ENCODE results near the gene FAM76A. TPM values are rescaled to one million over a fixed set of nuclear protein-coding genes. Genes with fewer than 3 reads are reported as not detected.

The FAM76A gene
- total RNA-seq, 1 experiment from 2014 or later: 10.7 TPM

DNA sequence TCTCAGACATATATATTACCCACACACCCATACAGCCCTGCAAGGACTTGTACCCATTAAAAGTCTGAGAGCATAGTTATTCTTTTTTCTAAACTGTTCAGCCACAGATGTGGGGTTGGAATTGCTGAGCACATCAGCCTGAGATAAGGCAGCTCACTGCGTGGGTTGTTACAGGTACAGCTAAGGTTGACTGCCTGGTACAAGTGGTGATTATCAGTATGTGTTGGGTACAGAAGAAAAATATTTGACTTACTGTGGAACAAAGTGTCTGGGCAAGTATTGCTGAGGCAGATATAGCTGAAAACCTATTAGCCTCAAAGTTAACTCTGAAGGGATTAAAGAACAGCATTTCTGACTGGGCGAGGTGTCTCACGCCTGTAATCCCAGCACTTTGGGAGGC, 52.3 kb downstream of the FAM76A start:
- Mint-ChIP-seq H3K9me3 (ENCODE audit: low read depth, unreplicated experiment) (no peaks in the 10 kb centered on the region), H3K4me3 (ENCODE audit: low read depth, unreplicated experiment) (no peak overlapping the region), H3K36me3 (ENCODE audit: insufficient read depth, unreplicated experiment) (peaks cover 11% of the 10 kb centered on the region), H3K27ac (ENCODE audit: unreplicated experiment) (no peak overlapping the region), H3K4me1 (ENCODE audit: low read depth, unreplicated experiment) (no peaks in the 10 kb centered on the region), H3K27me3 (ENCODE audit: unreplicated experiment) (no peaks in the 10 kb centered on the region)
- no peak for DNase-seq
- intact Hi-C loops (cut with micrococcal nuclease; ENCODE audit: unreplicated experiment): no loop called here
- BruUV-seq (replicated peaks): no TSS peak
- TF ChIP-seq, protein P1, sequence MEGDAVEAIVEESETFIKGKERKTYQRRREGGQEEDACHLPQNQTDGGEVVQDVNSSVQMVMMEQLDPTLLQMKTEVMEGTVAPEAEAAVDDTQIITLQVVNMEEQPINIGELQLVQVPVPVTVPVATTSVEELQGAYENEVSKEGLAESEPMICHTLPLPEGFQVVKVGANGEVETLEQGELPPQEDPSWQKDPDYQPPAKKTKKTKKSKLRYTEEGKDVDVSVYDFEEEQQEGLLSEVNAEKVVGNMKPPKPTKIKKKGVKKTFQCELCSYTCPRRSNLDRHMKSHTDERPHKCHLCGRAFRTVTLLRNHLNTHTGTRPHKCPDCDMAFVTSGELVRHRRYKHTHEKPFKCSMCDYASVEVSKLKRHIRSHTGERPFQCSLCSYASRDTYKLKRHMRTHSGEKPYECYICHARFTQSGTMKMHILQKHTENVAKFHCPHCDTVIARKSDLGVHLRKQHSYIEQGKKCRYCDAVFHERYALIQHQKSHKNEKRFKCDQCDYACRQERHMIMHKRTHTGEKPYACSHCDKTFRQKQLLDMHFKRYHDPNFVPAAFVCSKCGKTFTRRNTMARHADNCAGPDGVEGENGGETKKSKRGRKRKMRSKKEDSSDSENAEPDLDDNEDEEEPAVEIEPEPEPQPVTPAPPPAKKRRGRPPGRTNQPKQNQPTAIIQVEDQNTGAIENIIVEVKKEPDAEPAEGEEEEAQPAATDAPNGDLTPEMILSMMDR (IDR thresholded peaks at IDR 0.05; ENCODE audit: unreplicated experiment): no peak
- CTCF ChIA-PET: no interaction called here

DNA sequence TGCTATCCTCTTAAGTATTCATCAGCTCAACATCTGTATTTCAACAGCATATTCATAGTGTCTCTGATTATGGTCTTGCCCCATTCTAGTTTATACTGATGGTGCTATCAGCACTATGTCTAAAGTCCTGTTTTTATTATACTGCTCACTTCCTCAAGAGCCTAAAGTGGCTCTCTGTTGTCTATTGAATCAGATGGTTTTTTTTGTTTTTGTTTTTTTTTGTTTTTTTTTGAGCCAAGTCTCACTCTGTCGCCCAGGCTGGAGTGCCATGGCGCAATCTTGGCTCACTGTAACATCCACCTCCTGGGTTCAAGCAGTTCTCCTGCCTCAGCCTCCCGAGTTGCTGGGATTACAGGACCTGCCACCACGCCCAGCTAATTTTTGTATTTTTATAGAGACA, 53.4 kb downstream of the FAM76A start:
- no TSS peak for BruUV-seq (replicated peaks)
- TF ChIP-seq, protein P1 (IDR thresholded peaks at IDR 0.05; ENCODE audit: unreplicated experiment): no peak
- intact Hi-C loops (cut with micrococcal nuclease; ENCODE audit: unreplicated experiment): no loop called here
- CTCF ChIA-PET: interaction anchor here (0.6 to 0.7 kb wide), 2 partner anchors 11 to 574 kb away, joined by 3 to 4 read pairs; no protein-coding TSS in a partner anchor
- Mint-ChIP-seq H3K27me3 (ENCODE audit: unreplicated experiment) (no peaks in the 10 kb centered on the region), H3K4me1 (ENCODE audit: low read depth, unreplicated experiment) (no peaks in the 10 kb centered on the region), H3K36me3 (ENCODE audit: insufficient read depth, unreplicated experiment) (peaks cover under 1% of the 10 kb centered on the region), H3K9me3 (ENCODE audit: low read depth, unreplicated experiment) (no peaks in the 10 kb centered on the region), H3K4me3 (ENCODE audit: low read depth, unreplicated experiment) (no peak overlapping the region), H3K27ac (ENCODE audit: unreplicated experiment) (no peak overlapping the region)
- no peak for DNase-seq

DNA sequence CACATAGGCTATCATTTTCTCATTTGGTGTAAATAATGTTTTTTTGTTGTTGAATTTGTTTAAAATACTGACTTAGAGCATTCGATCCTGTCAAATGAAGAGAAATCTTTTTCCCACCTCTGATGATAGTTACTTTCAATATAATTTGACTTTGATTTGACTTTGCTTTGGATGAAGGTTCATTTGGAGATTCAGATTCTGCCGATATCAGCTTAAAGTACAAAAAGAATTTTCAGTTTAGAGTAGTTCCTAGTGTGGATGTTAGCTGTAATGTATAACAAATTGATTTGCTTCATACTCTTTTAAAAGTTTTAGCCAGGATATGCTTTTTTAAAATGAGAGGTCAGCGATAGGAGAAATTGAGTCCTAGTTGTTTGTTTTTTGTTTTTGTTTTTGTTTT, 57.2 kb downstream of the FAM76A start:
- TF ChIP-seq, protein P1 (IDR thresholded peaks at IDR 0.05; ENCODE audit: unreplicated experiment): no peak
- Mint-ChIP-seq H3K27me3 (ENCODE audit: unreplicated experiment) (no peaks in the 10 kb centered on the region), H3K36me3 (ENCODE audit: insufficient read depth, unreplicated experiment) (no peaks in the 10 kb centered on the region), H3K9me3 (ENCODE audit: low read depth, unreplicated experiment) (no peaks in the 10 kb centered on the region), H3K4me1 (ENCODE audit: low read depth, unreplicated experiment) (peaks cover 16% of the 10 kb centered on the region), H3K27ac (ENCODE audit: unreplicated experiment) (no peak overlapping the region), H3K4me3 (ENCODE audit: low read depth, unreplicated experiment) (no peak overlapping the region)
- CTCF ChIA-PET: no interaction called here
- DNase-seq: no peak
- no TSS peak for BruUV-seq (replicated peaks)
- intact Hi-C loops (cut with micrococcal nuclease; ENCODE audit: unreplicated experiment): no loop called here

DNA sequence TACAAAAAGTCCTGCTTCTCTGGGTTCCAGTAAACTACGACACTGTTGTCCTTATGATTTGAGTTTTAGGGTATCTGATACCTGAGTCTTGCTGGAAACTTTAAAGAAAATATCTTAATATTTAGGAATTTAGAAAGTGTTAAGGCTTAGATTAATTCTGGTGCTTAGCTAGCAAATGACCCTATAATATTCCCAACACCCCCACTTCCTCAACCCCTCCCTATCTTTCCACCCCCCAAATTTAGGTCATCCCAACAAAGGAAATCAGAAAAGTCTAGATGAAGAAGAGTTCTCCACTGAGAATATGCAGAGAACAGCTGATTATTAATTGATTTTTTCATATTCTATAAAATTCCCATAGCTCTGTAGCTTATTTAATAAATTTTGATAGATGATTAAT, 58.9 kb downstream of the FAM76A start:
- peaks cover 16% of the 10 kb centered on the region for H3K4me1 Mint-ChIP-seq (ENCODE audit: low read depth, unreplicated experiment)
- CTCF ChIA-PET: interaction anchor here (1.3 kb wide), 1 partner anchor 294 kb away, joined by 3 read pairs; the partner anchor contains the start of gene WASF2
- intact Hi-C loops (cut with micrococcal nuclease; ENCODE audit: unreplicated experiment): no loop called here
- TF ChIP-seq, protein P1 (IDR thresholded peaks at IDR 0.05; ENCODE audit: unreplicated experiment): no peak
- no peaks in the 10 kb centered on the region for H3K27me3 Mint-ChIP-seq (ENCODE audit: unreplicated experiment)
- H3K4me3 Mint-ChIP-seq (ENCODE audit: low read depth, unreplicated experiment): no peak overlapping the region
- H3K9me3 Mint-ChIP-seq (ENCODE audit: low read depth, unreplicated experiment): no peaks in the 10 kb centered on the region
- H3K36me3 Mint-ChIP-seq (ENCODE audit: insufficient read depth, unreplicated experiment): no peaks in the 10 kb centered on the region
- BruUV-seq (replicated peaks): no TSS peak
- no peak for DNase-seq
- H3K27ac Mint-ChIP-seq (ENCODE audit: unreplicated experiment): no peak overlapping the region

Data from Calu3 (cell line).